Liver (tissue), 9 donors: Measurements from ENCODE around the gene ADAMTS6. TPM values are rescaled to one million over a fixed set of nuclear protein-coding genes. Genes with fewer than 3 reads are reported as not detected.

Source experiments
- DNase-seq: peaks from one replicate; pipeline ENCODE4 v3.0.0-alpha.2; 2017; ENCODE audit warnings: low spot score
- H3K27ac ChIP-seq, 2 donors: one replicate each; pipeline ENCODE4 v1.7.0; 2013; ENCODE audit warnings: inconsistent platforms in 2 of 2, low read length in 2 of 2, control low read depth in 1 of 2, low read depth in 1 of 2, mild to moderate bottlenecking in 1 of 2
- H3K27me3 ChIP-seq, 4 donors: one replicate each; pipeline versions ENCODE4 v1.6.1 to v1.7.0; 2013; ENCODE audit warnings: low read length in 3 of 4, inconsistent platforms in 1 of 4, mild to moderate bottlenecking in 1 of 4, moderate library complexity in 1 of 4; ENCODE audit not compliant: control insufficient read depth in 4 of 4, insufficient read depth in 4 of 4
- H3K36me3 ChIP-seq, 4 donors: one replicate each; pipeline versions ENCODE4 v1.6.1 to v1.7.0; 2013; ENCODE audit warnings: low read length in 3 of 4, mild to moderate bottlenecking in 3 of 4, low read depth in 1 of 4, moderate library complexity in 1 of 4; ENCODE audit not compliant: control insufficient read depth in 4 of 4, insufficient read depth in 3 of 4
- H3K4me1 ChIP-seq, 4 donors: one replicate each; pipeline versions ENCODE4 v1.6.1 to v1.7.0; 2013; ENCODE audit warnings: low read length in 3 of 4, mild to moderate bottlenecking in 3 of 4, moderate library complexity in 1 of 4; ENCODE audit not compliant: control insufficient read depth in 4 of 4, insufficient read depth in 4 of 4
- H3K4me3 ChIP-seq, 3 donors: one replicate each; pipeline versions ENCODE4 v1.6.1 to v1.7.0; 2013; ENCODE audit warnings: low read length in 3 of 3, control low read depth in 1 of 3, low read depth in 1 of 3, mild to moderate bottlenecking in 1 of 3
- H3K9ac ChIP-seq, 2 donors: one replicate each; pipeline ENCODE4 v1.7.0; 2013; ENCODE audit warnings: low read length in 2 of 2, mild to moderate bottlenecking in 2 of 2, moderate library complexity in 2 of 2, control low read depth in 1 of 2, low read depth in 1 of 2
- H3K9me3 ChIP-seq, 4 donors: one replicate each; pipeline versions ENCODE4 v1.6.1 to v1.7.0; 2013; ENCODE audit warnings: low read length in 3 of 4; ENCODE audit not compliant: control insufficient read depth in 4 of 4
- CTCF ChIP-seq: fragments of 150-350 bp; IDR thresholded peaks from 2 replicates; pipeline ENCODE4 v1.5.1; 2017; ENCODE audit warnings: improper control_type of control experiment, low read depth, low read length; ENCODE audit not compliant: missing input control
- EGR1 ChIP-seq, 2 donors: IDR thresholded peaks; 2 replicates each; pipeline ENCODE4 v1.6.1; 2016 to 2018; ENCODE audit warnings: antibody characterized with exemption in 2 of 2, low read depth in 2 of 2
- FOXA1 ChIP-seq: IDR thresholded peaks from 2 replicates; pipeline ENCODE4 v1.6.1; 2016; ENCODE audit warnings: antibody characterized with exemption
- GABPA ChIP-seq, 2 donors: IDR thresholded peaks in 1 of 2; conservative IDR thresholded peaks in 1 of 2; 2 replicates each; pipeline ENCODE4 v1.6.1; 2016; ENCODE audit warnings: antibody characterized with exemption in 2 of 2, mild to moderate bottlenecking in 1 of 2, moderate library complexity in 1 of 2
- HNF4A ChIP-seq, 2 donors: conservative IDR thresholded peaks; 2 replicates each; pipeline ENCODE4 v1.6.1; 2016; ENCODE audit warnings: antibody characterized with exemption in 2 of 2, mild to moderate bottlenecking in 2 of 2
- HNF4G ChIP-seq: IDR thresholded peaks from 2 replicates; pipeline ENCODE4 v1.6.1; 2016; ENCODE audit warnings: antibody characterized with exemption
- JUND ChIP-seq, 2 donors: IDR thresholded peaks; 2 replicates each; pipeline ENCODE4 v1.6.1; 2016; ENCODE audit warnings: antibody characterized with exemption in 2 of 2
- MAX ChIP-seq: IDR thresholded peaks from 2 replicates; pipeline ENCODE4 v1.6.1; 2016; ENCODE audit warnings: antibody characterized with exemption
- NR2F2 ChIP-seq: IDR thresholded peaks from 2 replicates; pipeline ENCODE4 v1.6.1; 2016; ENCODE audit warnings: antibody characterized with exemption
- RAD21 ChIP-seq, 2 donors: IDR thresholded peaks; 2 replicates each; pipeline ENCODE4 v1.6.1; 2016; ENCODE audit warnings: antibody characterized with exemption in 2 of 2, mild to moderate bottlenecking in 2 of 2
- RXRA ChIP-seq, 2 donors: IDR thresholded peaks; 2 replicates each; pipeline ENCODE4 v1.6.1; 2017 to 2018; ENCODE audit warnings: antibody characterized with exemption in 2 of 2, mild to moderate bottlenecking in 1 of 2
- TAF1 ChIP-seq: conservative IDR thresholded peaks from 2 replicates; pipeline ENCODE4 v1.6.1; 2016; ENCODE audit warnings: antibody characterized with exemption, mild to moderate bottlenecking
- ZBTB33 ChIP-seq: IDR thresholded peaks from 2 replicates; pipeline ENCODE4 v1.6.1; 2016; ENCODE audit warnings: antibody characterized with exemption
- WGBS: extraction: QIAGEN DNeasy Blood & Tissue Kit; methylation state at CpG from one replicate; pipeline ENCODE4 v1.1.7; 2013; 5-methylcytosine and 5-hydroxymethylcytosine counted together
- polyA plus RNA-seq, 2 donors: library from polyadenylated mRNA; stranded (reverse) in 1 of 2; unstranded in 1 of 2; fragments of 200-250 nt in 1 of 2; fragments of >200 nt in 1 of 2; fragmentation: Nextera tagmentation in 1 of 2; extraction: Ambion mirVana in 1 of 2; gene quantifications; one replicate each; pipeline versions ENCODE4 v1.2.1 to v1.2.3, GENCODE V29; 2013 to 2015
- total RNA-seq, 2 donors: library from RNA; depleted of rRNA; stranded (reverse); fragments of >200 nt; gene quantifications; one replicate each; pipeline ENCODE4 v1.2.3, GENCODE V29; 2014
- donor health status: healthy.
- donor health status: healthy.
- donor health status: healthy.
- donor health status: healthy.
- donor health status: healthy.

Gene ADAMTS6
- total and polyA plus RNA-seq, 4 donors = 0.06 to 2.0 (median 0.59) TPM

GRCh38 chr5:65359569-65359968 is 122.2 kb downstream of the ADAMTS6 start:
- H3K4me3 ChIP-seq = no peak overlapping the region
- no peak for DNase-seq
- no peak for TF ChIP-seq HNF4A (conservative IDR thresholded peaks at IDR 0.05)
- no peak for TF ChIP-seq RXRA (IDR thresholded peaks at IDR 0.05)
- no peak for TF ChIP-seq GABPA (IDR thresholded peaks at IDR 0.05 in 1 of 2, conservative IDR thresholded peaks at IDR 0.05 in 1 of 2)
- TF ChIP-seq HNF4G = no peak
- TF ChIP-seq EGR1 (IDR thresholded peaks at IDR 0.05; ENCODE audit: low read depth in 2 of 2) = no peak
- TF ChIP-seq MAX = no peak
- 75% methylated on average over 3 of the region's 3 CpGs for WGBS
- no peak overlapping the region for H3K9ac ChIP-seq
- no peaks in the 10 kb centered on the region for H3K36me3 ChIP-seq
- no peaks in the 10 kb centered on the region for H3K4me1 ChIP-seq
- no peaks in the 10 kb centered on the region for H3K9me3 ChIP-seq
- no peak overlapping the region for H3K27ac ChIP-seq
- H3K27me3 ChIP-seq = no peaks in the 10 kb centered on the region

- 86% methylated on average over 1 of the region's 1 CpG for WGBS
- TF ChIP-seq TAF1 (no peak), FOXA1 (no peak), HNF4G (no peak), NR2F2 (no peak), GABPA (IDR thresholded peaks at IDR 0.05 in 1 of 2, conservative IDR thresholded peaks at IDR 0.05 in 1 of 2) (no peak), JUND (IDR thresholded peaks at IDR 0.05) (no peak)
- DNase-seq = no peak
- H3K9ac ChIP-seq = no peak overlapping the region
- H3K27me3 ChIP-seq = no peaks in the 10 kb centered on the region
- no peak overlapping the region for H3K4me3 ChIP-seq
- no peaks in the 10 kb centered on the region for H3K36me3 ChIP-seq
- no peak overlapping the region for H3K27ac ChIP-seq
- H3K9me3 ChIP-seq = no peaks in the 10 kb centered on the region
- H3K4me1 ChIP-seq = no peaks in the 10 kb centered on the region
Measured at GRCh38 chr5:65356274-65356673, 125.4 kb downstream of the ADAMTS6 start.

GRCh38 chr5:65355301-65355700 is 126.4 kb downstream of the ADAMTS6 start:
- 70% methylated on average over 1 of the region's 1 CpG for WGBS
- Histone ChIP-seq H3K9me3 (no peaks in the 10 kb centered on the region), H3K4me1 (no peaks in the 10 kb centered on the region), H3K9ac (no peak overlapping the region), H3K36me3 (no peaks in the 10 kb centered on the region), H3K4me3 (no peak overlapping the region), H3K27ac (no peak overlapping the region), H3K27me3 (no peaks in the 10 kb centered on the region)
- DNase-seq = no peak
- TF ChIP-seq HNF4G = no peak
- no peak for TF ChIP-seq RAD21 (IDR thresholded peaks at IDR 0.05)
- no peak for TF ChIP-seq CTCF
- no peak for TF ChIP-seq HNF4A (conservative IDR thresholded peaks at IDR 0.05)
- TF ChIP-seq FOXA1 = no peak
- no peak for TF ChIP-seq RXRA (IDR thresholded peaks at IDR 0.05)
- TF ChIP-seq ZBTB33 = no peak
- TF ChIP-seq JUND (IDR thresholded peaks at IDR 0.05) = no peak
- no peak for TF ChIP-seq MAX
- TF ChIP-seq EGR1 (IDR thresholded peaks at IDR 0.05; ENCODE audit: low read depth in 2 of 2) = no peak
- TF ChIP-seq TAF1 = no peak
